C4-2B (cell line): ENCODE results near the gene KLHL26.

Experiments used
- H3K27ac ChIP-seq: fragments of 450-650 bp; 2 replicates; pipeline ENCODE4 v1.5.1; 2017
- ZFX ChIP-seq: fragments of 450-650 bp; IDR thresholded peaks from 2 replicates; pipeline ENCODE4 v1.6.1; 2017
- TF ChIP-seq, protein P1 (sequence below): fragments of 450-650 bp; conservative IDR thresholded peaks from 2 replicates; pipeline ENCODE4 v1.5.1; 2017; ENCODE audit warnings: mild to moderate bottlenecking

Gene KLHL26

GRCh38 chr19:18655173-18655844 lies 18.5 kb downstream of the KLHL26 start:
- TF ChIP-seq, protein P1, sequence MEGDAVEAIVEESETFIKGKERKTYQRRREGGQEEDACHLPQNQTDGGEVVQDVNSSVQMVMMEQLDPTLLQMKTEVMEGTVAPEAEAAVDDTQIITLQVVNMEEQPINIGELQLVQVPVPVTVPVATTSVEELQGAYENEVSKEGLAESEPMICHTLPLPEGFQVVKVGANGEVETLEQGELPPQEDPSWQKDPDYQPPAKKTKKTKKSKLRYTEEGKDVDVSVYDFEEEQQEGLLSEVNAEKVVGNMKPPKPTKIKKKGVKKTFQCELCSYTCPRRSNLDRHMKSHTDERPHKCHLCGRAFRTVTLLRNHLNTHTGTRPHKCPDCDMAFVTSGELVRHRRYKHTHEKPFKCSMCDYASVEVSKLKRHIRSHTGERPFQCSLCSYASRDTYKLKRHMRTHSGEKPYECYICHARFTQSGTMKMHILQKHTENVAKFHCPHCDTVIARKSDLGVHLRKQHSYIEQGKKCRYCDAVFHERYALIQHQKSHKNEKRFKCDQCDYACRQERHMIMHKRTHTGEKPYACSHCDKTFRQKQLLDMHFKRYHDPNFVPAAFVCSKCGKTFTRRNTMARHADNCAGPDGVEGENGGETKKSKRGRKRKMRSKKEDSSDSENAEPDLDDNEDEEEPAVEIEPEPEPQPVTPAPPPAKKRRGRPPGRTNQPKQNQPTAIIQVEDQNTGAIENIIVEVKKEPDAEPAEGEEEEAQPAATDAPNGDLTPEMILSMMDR = no peak
- no peak for TF ChIP-seq ZFX
- no peak overlapping the region for H3K27ac ChIP-seq

GRCh38 chr19:18656337-18657086 lies 19.7 kb downstream of the KLHL26 start:
- TF ChIP-seq, protein P1 = no peak
- TF ChIP-seq ZFX = no peak
- no peak overlapping the region for H3K27ac ChIP-seq

DNA sequence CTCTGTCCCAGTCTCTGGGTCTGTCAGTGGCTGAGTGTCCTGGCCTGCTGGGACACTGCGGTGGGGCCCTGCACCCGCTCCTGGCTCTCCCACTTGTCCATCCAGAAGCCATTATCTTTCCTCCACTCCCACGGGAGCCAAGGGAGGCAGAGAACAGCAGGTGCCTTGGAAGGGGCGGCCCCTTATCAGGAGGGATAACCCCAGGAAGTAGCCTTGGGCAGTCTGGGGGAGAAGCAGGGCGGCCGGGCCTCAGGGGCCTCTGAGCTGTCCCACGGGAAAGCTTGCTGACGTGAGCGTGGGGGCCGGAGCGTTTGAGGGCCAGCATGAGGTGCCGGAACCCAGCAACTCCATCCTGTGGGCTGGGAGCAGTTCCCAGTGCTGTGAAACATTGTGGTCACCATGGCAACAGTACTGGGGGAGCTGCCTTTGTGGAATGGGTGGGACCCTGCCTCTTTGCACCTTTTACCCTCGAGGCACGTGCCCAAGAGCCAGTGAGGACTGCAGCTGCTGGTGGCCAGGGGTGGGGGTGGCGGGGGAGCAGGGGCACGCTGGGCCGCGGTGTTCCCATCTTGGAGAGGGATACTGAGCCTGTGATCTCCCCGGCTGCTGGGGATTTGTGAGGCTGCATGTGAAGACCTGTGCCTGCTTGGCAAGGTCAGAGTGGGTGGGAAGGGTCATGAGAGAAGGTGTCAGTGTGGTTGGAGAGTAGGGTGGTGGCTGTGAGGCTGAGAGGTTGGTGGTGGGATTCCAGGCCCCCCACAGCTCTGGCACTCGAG lies 20.9 kb downstream of the KLHL26 start:
- no peak overlapping the region for H3K27ac ChIP-seq
- TF ChIP-seq ZFX = no peak
- TF ChIP-seq, protein P1 = no peak

DNA sequence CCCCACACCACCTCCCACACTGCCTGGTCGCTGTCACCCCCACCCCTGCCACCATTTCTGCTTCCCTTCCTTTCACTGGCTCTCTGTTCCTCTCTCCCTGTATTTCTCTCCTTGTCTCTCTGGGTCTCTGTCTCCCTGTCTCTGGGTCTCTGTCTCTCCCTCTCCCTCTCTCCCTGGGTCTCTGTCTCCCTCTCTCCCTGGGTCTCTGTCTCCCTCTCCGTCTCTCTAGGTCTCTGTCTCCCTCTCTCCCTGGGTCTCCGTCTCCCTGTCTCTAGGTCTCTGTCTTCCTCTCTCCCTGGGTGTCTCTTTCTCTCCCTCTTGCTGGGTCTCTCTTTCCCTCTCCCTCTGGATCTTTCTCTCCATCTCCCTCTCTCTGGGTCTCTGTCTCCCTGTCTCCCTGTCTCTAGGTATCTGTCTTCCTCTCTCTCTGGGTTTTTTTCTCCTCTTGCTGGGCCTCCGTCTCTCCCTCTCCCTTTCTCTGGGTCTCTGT lies 21.6 kb downstream of the KLHL26 start:
- TF ChIP-seq, protein P1 = no peak
- TF ChIP-seq ZFX = no peak
- H3K27ac ChIP-seq = no peak overlapping the region

DNA sequence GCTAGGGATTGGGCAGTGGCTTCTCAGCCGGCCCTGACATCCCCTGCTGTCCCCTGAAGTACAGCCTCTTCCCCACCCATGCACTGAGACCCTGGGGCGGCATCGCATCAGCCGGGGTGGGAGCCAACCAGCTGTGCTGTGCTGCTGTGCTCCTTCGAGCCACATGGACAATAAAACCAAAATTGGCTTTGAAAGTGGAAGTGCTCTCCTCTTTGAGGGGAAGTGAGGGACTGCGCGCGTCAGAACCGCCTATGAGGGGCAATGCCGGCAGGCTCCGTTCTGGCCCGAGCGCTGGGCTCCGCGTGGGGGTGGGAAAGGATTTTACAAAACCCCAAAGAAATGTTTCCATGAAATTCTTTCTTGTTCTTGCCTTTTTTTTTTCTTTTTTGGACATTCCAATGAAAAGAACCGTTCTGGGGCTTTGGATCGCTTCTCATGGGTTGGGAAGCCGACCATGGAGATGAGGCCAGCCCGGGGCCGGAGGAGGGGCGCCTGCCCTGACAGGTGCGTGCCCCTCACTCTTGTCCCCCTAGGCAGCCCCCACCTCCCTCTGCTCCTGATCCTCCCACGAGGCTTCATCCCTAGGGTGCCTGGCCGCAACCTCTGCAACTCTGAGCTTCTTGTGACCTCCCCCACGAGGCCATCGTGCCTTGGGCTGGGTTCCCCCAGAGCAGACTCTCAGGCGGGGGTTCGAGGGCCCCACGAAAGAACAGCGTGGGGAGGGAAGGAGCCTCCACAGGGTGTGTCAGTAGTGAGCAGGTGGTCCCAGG lies 22.6 kb downstream of the KLHL26 start:
- H3K27ac ChIP-seq = no peak overlapping the region
- no peak for TF ChIP-seq ZFX
- TF ChIP-seq, protein P1 = no peak

DNA sequence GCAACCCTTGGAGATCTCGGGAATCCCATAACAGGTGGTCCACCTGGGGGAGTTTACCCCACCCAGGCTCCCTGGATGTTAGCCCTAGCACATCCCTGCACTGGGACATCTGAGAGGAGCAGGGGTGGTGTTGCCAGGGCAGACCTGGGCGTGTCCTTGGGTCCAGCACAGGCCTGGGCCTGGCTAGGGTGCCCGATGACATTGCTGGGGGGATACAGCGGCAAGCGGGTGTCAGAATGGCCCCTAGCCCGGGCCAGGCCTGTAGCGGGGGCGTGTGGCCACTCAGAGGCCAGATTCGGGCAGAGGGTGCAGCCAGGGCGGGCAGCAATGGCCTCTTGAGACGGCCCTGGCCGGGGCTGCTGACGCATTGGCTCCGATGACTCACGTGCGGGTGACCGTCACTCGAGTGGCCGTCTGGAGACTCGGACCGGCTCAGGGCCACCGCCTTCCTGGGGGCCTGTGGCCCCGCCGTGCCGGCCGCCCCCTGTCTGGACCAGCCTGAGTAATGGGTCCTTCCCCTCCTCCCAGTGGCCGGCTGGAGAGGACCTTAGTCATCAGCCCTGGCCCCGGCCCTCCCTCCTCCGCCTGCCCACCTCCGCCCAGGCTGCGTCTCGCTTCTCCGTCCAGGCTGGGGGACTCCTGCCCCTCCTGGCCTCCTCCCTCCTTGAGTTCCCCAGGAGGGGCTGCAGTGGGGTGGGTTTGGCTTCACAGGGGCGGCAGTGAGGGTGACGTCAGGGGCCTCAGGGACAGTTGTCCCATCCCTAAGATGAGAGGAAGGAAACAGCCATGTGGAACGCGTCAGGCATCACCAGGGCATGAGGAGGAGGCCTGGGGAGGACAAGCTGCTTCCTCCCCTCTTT lies 23.5 kb downstream of the KLHL26 start:
- TF ChIP-seq ZFX = no peak
- TF ChIP-seq, protein P1 = no peak
- no peak overlapping the region for H3K27ac ChIP-seq
